ENCODE data around the gene NPBWR2.

Gene NPBWR2

DNA sequence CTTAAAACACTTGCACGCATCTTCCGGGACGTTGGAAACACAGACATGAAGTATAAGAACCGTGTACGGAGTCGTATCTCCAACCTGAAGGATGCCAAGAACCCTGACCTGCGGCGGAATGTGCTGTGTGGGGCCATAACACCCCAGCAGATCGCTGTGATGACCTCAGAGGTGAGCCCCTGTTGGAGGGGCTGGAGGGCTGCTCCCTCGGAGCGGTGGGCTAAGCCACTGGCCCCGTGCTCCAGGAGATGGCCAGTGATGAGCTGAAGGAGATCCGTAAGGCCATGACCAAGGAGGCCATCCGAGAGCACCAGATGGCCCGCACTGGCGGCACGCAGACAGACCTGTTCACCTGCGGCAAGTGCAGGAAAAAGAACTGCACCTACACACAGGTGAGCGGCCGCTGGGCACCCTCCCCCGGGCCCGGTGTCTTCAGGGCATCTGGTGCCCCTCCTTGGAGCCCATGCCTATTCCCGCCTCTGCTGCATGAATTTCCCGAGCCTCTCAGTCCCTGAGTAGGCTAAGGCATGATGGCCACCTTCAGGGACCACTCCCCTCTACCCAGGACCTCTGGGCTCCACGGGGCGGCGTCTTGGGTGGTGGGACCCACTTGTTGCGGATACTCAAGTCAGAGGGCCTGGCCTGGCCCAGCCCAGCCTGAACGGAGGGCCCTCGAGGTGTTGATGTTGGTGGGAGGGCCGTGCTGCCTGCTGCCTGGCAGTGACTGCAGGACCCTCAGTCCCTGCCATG is 36.9 kb downstream of the NPBWR2 start:
- DNase-seq = no peak

DNA sequence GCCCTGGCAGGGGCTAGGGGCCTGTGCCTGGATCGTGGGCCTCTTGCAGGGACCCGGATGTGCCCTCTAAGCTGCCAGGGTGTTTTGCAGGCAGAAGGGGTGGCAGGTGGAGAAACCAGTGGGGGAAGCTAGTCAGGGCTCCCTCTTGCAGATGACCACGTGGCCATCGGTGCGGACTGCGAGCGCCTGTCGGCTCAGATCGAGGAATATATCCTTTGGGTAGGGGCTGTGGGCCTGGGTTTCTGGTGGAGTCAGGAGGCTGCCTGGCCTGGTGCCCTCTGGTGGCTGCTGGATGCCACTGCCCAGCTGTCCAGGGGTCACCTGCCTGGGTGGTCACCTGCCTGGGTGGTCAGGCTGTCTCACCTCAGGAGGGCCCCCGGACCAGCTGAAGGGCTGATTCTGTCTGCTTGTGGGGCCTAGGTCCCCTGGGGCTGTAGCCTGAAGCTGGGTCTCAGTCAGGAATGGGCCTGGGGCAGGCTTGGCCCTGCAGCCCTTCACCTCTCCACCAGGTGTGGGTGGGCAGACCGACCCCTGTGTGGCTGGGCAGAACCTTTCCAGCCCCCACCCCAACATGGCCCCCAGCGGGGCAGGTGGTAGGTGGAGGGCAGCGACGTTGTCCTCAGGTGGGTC is 37.6 kb downstream of the NPBWR2 start:
- DNase-seq = no peak

- no peak for DNase-seq
Measured at GRCh38 chr20:64069209-64069613, 38.2 kb downstream of the NPBWR2 start.

DNA sequence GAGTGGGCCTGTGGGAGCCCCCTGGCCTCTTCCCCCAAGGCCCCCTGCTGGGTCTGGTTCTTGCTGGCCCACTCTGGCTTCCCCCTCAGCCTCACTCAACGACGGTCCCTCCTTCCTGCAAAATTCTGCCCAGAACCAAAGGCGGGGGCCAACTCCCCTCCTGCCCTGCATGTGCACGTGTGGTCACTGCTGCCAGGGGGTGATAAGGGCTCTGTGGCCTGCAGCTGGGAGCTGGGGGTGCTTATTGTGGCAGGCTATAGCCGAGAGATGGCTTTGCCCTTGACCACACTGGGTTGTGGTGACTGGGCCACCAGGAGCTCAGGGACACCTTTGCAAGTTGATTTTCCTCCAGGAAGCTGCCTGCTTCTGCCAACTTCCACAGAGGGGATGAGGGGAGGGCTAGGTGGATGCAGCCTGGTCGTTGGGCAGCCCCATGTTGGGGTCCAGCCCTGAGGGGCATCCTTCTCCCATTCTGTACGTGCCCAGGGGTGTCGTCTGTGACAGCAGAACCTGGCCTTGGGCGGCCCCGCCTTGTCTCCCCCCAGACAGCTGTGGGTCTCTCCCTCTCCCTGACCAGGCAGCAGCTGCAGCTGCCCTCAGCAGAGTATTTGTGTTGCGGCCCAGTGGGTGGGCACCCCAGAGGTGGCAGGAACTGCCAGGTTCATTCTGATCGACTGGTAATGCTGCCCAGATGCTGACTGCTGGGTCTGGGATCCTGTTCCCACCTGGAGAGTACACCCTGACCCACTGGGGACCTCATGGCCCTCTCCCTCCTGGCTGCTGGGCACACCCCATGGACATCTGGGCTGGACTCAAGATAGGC is 38.8 kb downstream of the NPBWR2 start:
- DNase-seq = no peak

- no peak for DNase-seq
Measured at GRCh38 chr20:64067733-64068307, 39.5 kb downstream of the NPBWR2 start.

DNA sequence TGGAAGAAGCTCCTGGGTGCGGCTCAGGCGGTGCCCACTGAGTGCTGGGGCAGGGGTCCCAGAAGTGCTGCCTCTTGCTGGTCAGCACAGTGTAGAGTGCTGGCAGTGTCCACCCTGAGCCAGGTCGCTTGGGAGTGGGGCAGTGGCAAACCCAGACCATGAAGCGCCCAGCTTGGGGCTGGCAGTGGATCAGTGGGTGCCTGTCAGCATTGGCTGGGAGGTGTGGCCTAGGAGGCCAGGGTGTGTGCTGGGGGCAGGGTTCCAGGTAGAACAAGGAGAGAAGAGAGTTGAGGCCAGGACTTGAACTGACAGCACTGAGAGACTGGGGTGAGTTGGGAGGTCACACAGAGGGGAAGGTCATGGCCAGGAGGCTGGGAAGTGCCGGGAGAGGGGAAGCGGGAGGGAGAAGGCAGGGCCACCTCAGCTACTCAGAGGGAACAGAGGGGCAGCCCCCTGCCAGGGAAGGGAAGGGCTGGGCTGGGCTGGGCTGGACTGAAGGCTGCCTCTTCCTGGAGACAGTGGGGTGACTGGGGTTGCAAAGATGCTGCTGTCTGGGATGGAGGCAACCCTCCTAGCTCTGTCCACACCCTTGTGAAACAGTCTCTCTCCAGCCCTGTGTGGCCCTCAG is 40.2 kb downstream of the NPBWR2 start:
- DNase-seq = no peak

- DNase-seq = peak; percentile 92
Measured at GRCh38 chr20:64065974-64066343, 41.4 kb downstream of the NPBWR2 start.

- DNase-seq = no peak
Measured at GRCh38 chr20:64065062-64065973, 42.0 kb downstream of the NPBWR2 start.

GRCh38 chr20:64064145-64064698 is 43.1 kb downstream of the NPBWR2 start:
- peak; percentile 56 for DNase-seq

- DNase-seq = no peak
Measured at GRCh38 chr20:64063389-64064144, 43.8 kb downstream of the NPBWR2 start.

DNA sequence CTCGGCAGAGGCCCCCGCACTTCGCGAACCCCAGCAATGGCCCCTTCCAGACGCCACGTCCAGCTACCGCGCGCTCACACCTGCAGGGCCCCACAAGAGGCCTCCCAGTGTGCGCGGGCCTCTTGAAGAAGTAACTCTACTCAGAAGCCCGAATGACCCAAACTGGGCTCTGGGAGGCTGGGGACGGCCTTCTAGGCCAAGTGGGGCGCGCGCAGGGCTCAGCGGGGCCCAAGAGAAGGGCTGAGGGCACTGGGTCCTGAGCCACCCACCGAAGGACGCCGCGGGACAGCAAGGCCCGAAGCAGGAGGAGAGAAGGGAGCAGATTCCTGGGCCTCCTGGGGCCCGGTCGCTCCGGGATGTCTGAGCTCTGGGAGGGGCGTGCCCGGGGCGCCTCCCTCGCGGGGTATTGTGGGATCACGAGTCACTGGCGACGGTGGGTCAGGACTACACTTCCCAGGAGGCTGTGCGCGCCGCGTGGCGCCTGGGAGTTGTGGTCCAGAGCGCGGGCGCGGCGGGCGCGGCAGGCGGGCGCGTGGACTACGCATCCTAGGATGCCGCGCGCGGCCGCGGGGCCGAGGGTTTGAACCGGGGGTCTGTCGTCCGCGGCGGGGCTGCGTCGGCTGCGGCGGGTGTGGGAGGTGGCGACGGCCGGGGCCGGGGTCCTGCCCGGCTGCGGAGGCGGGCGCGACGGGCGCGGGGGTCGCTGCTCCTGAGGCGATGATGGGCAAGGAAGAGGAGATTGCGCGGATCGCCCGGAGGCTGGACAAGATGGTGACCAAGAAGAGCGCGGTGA is 44.6 kb downstream of the NPBWR2 start, which contains the start of gene TCEA2:
TCEA2 (plus strand) TSS at position 603 of the 793 bp plus-strand sequence; CDS start at position 718, 115 bp downstream.
- DNase-seq = peak; percentile 95

DNA sequence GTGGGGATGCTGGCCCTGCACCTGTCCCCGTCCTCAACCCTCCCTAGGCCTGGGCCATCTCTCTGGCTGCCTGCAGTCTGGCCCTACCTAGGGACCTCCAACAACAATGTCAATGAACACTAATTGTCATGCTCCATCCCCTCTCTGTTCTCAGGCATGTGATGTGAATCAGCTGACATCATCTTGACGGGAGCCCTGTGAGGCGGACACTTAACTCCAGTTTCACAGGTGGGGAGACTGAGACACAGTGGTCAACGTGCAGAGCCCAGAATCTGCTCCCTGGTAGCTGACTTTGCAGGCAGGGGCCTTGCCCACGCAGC is 45.1 kb downstream of the NPBWR2 start:
- no peak for DNase-seq

DNA sequence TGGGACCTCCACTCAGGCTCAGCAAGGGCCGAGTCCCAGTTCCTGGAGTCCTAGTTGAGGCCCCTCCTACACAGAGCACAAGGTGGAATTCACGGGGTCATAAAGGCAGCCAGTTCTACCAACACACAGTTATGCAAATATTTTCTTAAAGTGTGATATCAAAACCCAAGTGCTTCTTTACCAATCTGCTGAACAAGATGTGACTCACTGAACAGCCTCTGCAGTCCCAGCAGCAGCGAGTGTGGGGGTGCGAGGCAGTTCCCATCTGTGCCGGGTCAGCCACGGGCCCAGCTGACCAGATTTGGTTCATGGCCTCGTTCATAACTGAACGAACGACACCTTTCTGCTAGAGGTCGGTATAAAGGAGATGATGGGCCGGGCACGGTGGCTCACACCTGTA is 48.8 kb downstream of the NPBWR2 start:
- DNase-seq = peak; percentile 61

- DNase-seq = peak; percentile 42
Measured at GRCh38 chr20:64057628-64058498, 49.5 kb downstream of the NPBWR2 start.

GRCh38 chr20:64056889-64057627 is 50.3 kb downstream of the NPBWR2 start:
- DNase-seq = no peak

DNA sequence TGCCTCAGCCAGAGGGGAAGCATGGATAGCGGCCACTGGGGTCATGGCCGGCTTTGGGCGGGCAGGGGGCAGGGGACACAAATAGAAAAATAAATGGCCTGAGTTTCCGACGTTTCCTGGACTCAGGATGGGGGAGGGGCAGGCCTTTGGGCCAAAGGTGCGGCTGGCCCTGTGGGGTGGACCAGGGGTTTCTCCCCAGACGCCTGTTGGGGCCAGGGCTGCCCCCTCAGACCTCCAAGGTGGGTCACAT is 50.8 kb downstream of the NPBWR2 start:
- no peak for DNase-seq

DNA sequence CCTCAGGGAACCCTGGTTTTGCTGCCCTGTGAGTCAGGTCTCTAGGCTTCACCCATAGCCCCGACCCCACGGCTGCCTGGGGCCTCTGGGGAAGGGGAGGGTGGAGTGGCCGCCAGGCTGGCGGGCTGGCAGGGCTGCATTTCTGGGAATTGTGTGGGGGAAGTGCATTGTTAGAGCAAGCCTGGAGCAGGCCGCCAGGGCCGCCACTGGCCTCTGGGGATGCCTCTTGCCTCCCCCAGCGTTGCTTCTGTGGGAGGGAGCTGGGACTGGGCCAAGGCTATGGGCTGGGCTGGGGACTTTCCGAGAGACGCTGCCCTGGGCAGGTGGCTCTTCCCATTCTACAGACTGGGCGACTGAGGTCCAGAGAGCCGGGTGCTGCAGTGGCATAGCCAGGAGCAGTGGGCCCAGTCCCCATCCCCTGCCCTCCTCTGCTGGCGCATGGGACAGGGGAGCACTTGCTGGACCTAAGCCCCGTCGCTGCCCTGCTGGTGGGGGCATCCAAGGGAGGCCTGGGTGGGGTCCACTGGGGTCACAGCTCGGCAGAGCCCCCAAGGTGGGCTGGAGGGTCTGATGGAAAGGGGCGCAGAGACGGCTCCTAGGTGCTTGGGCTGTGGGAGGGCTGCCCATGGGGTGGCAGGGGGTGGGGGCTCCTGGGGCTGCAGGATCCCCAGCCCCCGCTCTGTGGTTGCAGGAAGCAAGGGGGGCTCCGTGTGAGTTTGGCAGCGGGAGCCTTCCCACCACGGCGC is 51.3 kb downstream of the NPBWR2 start:
- peak; percentile 45 for DNase-seq
